GM21529 (cell line): ENCODE results near the gene P3R3URF.
A peak's percentile ranks its signal among the peaks of the same experiment; 100 is the strongest.
"Not testable (repeated sequence)": the region's sequence is repeated elsewhere in the genome, so short reads cannot be mapped to it uniquely, and the experiment has no call there.

Experiments
- ATAC-seq: cut with Tn5 transposase; IDR thresholded peaks from one replicate; pipeline ENCODE4 v1.9.1; 2021; ENCODE audit not compliant: unreplicated experiment

Gene P3R3URF

GRCh38 chr1:46176211-46176865 lies at the start of gene P3R3URF:
Gene P3R3URF, minus strand, starts transcription at chr1:46176488. Its CDS starts 17 bp downstream, at chr1:46176471.
- no peak for ATAC-seq

GRCh38 chr1:46224966-46225365 lies 48.7 kb upstream of the P3R3URF start:
- no peak for ATAC-seq

GRCh38 chr1:46223472-46223943 lies 47.2 kb upstream of the P3R3URF start:
- peak; percentile 88 for ATAC-seq

DNA sequence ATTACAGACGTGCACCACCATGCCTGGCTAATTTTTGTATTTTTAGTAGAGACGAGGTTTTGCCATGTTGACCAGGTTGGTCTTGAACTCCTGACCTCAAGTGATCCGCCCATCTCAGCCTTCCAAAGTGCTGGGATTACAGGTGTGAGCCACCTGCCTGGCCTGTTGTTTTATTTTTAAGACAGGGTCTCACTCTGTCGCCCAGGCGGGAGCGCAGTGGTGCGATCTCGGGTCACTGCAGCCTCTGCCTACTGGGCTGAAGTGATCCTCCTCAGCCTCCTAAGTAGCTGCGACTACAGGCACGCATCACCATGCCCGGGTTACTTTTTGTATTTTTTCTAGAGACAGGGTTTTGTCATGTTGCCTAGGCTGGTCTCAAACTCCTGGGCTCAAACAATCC lies 46.8 kb upstream of the P3R3URF start:
- ATAC-seq = not testable (repeated sequence)

DNA sequence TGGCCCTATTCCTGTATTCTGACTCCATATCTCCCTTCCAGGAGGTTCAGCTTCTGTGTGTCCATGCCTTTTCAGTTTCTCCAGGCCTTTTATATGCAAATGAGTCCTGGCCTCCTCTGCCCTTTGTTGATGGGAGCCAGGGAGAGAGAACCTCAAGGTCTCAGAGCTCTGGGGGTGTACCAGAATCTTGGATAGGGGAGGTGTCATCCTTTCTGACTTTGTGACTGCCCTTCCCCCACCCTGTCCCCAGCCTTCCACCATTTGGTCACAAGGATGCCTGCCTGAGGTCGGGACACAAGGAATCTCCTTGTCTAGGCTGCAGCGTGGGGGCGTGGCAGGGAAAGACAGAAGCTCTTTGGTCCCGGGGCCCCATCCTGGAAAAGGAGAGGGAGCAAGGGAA lies 45.5 kb upstream of the P3R3URF start:
- ATAC-seq = no peak

DNA sequence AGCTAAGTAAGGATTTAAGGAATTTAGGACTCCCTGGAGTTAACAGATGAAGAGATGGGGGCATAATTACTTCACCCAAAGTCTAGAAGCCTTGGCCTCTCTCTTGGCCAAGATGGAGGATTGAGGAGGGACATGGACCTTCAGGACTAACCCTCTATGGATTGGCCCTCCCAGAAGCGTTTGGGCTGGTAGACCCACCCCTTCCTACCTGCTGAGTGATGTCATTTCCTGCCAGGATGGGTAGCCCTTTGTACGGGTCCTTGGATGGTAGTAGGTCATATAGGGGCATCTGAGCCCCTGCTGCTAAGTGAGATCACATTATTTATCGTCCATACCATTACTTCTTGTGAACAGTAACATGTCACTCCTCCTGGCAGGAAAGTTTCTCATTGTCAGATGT lies 44.5 kb upstream of the P3R3URF start:
- no peak for ATAC-seq

DNA sequence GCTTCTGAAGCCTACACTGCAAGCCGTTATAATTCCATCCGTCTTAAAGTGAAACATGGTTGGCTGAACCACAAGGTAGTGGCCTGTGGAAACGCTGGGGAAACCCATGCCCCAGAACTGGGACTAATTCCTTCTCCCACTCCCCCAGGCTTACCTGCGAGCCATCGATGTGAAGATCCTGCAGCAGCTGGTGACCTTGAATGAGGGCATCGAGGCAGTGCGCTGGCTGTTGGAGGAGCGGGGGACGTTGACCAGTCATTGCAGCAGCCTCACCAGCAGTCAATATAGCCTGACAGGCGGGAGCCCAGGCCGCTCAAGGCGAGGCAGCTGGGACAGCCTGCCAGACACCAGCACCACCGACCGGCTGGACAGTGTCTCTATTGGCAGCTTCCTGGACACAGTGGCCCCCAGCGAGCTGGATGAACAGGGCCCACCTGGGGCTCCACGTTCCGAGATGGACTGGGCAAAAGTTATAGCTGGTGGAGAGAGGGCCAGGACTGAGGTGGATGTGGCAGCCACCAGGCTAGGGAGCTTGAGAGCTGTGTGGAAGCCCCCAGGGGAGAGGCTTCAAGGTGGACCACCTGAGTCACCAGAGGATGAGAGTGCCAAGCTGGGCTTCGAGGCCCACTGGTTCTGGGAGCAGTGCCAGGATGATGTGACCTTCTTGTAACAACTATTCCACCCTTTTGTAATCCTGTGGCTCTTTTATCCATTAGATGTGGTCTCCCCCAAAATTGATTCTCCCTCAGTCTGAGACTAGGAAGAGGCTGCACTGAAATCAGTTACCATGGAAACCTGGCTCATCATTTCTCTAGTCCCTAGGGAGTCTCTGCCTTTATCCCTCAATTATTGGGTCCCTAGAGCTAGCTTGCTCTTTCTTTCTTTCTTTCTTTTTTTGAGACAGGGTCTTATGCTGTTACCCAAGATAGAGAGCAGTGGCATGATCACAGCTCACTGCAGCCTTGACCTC lies 43.5 kb upstream of the P3R3URF start:
- ATAC-seq = no peak

DNA sequence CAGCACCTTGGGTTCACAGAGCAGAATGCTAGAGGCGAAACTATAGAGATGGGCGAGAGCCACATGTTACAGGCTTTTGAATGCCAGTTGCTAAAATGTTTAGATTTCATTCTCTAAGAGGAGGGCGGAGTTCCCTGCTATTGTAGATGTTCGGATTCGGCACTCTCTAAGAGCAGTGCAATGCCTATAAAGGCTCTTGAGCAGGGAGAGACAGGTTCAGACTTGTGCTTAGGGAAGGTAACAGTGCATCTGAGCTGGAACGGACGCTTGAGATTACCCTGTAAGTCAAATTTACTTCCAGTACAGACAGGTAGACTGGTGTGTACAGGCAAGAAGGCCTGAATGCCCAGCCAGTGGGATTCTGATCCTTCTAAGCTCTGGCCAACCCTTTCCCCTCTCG lies 42.2 kb upstream of the P3R3URF start:
- no peak for ATAC-seq

GRCh38 chr1:46215504-46215903 lies 39.2 kb upstream of the P3R3URF start:
- ATAC-seq = no peak

GRCh38 chr1:46211051-46211450 lies 34.8 kb upstream of the P3R3URF start:
- ATAC-seq = no peak

GRCh38 chr1:46210561-46210960 lies 34.3 kb upstream of the P3R3URF start:
- no peak for ATAC-seq

GRCh38 chr1:46206399-46206798 lies 30.1 kb upstream of the P3R3URF start:
- no peak for ATAC-seq

DNA sequence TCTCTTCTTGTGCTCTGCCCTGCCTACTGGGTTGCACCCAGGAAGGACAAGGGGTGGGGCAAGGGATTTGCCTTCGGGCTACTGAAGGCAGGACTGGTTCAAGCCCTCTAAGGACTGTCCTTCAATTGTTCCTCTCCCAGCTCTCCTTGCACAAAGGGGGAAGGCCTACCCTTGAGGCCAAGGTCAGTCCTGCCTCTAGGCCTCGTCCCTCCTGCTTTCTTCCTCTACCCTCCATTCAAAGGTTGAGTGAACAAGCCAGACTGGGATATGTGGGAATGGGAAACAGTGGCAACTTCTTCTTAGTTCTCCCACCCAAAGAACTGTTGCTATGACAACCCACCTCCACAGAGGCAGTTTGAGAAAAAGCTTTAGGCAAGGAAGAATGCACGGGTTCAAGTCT lies 29.5 kb upstream of the P3R3URF start:
- no peak for ATAC-seq

DNA sequence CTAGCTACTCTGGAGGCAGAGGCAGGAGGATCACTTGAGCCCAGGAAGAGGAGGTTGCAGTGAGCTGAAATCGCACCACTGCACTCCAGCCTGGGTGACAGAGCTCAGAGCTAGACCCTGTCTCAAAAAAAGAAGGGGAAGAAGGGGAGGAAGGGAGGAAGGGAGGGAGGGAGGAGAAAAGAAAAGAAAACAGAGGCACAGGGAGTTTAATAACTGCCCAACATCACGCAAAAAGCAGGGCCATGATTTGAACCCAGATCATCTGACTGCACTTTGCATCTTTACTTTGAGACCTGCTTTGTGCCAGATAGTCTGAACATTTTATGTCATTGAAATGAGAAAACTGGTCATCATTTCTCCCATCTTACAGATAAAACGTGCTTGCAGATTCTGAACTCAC lies 28.9 kb upstream of the P3R3URF start:
- no peak for ATAC-seq

GRCh38 chr1:46204406-46204742 lies 28.1 kb upstream of the P3R3URF start:
- ATAC-seq = no peak

DNA sequence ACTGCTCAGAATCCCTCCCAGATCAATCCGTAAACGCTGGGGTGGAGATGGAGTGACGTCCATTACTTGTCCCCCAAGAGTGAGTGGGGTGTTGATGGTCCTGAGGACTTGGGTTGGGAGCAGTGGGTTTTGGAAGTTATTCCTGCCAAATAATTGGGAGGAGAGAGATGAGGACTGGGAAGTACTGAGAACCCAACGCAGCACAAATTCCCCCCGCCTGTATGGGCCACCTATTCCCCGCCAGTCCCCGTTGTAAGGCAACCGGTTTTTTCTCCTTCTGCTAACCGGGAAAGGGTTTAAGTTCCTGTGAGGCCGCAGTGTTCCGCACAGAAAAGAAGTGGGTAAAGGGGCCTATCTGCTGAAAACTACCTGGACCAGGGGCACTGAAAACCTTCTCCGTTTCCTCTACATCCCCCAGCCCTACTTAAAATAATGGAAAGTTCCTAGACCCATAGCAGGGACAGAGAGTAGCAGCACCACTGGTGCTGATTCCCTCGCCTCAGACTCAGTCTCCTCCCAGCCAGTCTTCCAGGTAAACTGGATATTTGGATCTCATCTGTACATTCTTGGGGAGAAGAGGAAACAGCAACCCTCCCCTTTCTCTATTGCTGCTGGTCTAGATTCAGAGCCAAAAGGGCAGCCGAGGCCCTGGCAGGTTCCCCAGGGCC lies 27.6 kb upstream of the P3R3URF start:
- ATAC-seq = no peak

DNA sequence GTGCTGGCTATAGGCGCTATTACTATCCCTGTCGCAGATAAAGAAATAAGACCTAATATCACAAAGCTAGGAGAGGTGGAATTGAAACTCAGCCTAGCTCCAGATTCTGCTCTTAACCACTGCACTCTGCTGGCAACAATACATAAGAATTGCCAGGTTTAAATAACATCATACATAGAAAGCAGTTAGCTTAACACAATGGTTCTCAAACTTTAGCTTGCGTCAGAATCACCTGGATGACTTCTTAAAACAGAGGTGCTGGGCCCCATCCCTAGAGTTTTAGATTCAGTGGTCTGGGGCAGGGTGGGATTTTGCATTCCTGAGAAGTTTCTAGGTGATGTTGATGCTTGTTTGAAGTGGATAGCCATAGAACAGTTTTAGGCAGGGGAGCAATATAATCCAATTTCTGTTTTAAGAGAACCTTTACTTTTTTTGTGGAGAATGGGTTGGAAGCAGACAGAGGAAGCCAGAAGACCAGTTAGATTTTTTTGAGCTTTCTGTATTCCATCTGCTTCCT lies 23.0 kb upstream of the P3R3URF start:
- ATAC-seq = no peak

DNA sequence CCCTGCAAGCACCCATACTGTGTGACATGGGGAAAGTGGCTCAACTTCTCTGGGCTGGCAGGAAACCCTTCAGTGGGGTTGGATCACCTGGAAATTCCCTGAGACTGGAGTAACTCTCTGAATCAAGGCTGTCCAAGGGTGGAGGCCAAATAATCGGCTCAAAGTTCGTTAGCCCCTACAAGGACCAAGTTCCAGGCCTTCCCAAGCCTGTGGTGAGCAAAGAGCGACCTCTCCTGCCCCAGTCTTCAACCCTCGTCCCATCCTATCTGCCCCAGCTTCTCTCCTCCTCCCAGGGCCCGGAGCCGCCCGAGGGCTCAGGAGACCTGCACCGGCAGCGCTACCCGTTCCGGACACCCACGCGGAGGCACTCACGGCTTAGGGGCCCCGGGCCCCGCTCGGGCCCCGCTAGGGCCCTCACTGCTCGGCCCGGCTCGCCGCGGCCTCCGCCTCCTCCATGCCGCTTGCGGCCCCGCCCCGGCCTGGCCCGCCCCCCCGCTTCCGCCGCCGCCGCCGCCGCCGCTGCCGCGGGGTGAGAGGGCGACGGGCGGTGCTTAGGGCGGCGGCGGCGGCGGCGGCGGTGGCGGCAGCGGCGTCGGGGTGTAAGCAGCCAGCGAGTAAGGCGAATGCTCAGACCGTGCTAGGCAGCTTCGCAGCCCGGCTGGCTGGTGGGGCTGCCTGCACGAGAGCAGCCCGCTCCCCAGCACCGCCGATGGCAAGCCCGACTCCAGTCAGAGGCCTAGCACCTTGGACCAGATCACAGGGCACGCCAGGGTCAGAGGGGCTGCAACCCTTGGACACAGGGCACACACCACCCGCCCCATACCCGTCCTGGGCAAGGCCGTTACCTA lies 21.9 kb upstream of the P3R3URF start, which contains the start of gene POMGNT1:
TSS of gene POMGNT1 (minus strand) at position 471 of the 848 bp plus-strand sequence. CDS start 613 bp downstream, outside the sequence.
- peak; percentile 93 for ATAC-seq

DNA sequence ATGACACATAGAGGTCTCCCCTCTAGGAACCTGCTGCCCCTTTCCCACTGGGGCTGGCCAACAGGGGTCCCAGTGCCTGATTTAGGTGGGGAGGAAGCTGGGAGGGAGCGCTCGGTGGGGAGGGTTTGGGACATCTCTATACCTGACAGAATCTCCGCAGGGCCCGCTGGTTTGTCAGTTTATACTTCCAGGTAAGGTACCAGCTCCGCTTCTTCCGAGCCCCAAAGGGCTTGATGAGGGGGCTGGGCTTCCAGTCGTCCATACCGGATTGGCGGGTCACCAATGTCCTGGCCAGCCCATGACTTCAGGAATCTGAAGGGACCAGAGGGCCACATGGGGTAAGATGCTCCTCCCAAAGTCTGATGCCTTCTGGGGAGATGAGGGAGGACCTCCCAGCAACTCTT lies 21.3 kb upstream of the P3R3URF start:
- no peak for ATAC-seq

- ATAC-seq = no peak
These were observed 20.3 kb upstream of the P3R3URF start for GRCh38 chr1:46196609-46197008.
